H1 (cell line): ENCODE measurements around the gene PAK6. TPM values are rescaled to one million over a fixed set of nuclear protein-coding genes. Genes with fewer than 3 reads are reported as not detected.
A peak's percentile ranks its signal among the peaks of the same experiment; 100 is the strongest.

Source experiments
- CTCF ChIA-PET: fragments of 300-600 bp; sonication (Branson Sonifier 250); formaldehyde crosslinking; loops from one replicate; lab custom pipeline; 2021; ENCODE audit not compliant: partially characterized antibody; lab: Charles Lee
- POLR2A ChIA-PET: fragments of 300-600 bp; sonication (Branson Sonifier 250); formaldehyde crosslinking; loops from one replicate; lab custom pipeline; 2021; ENCODE audit warnings: inconsistent platforms; ENCODE audit not compliant: partially characterized antibody; lab: Charles Lee
- DNase-seq, 2 experiments: peaks; one replicate each; pipeline versions ENCODE4 v3.0.0 to v3.0.0-alpha.2; 2010 to 2022; ENCODE audit warnings: low spot score in 2 of 2, low read depth in 1 of 2, mixed read lengths in 1 of 2
- FAIRE-seq: peaks from 2 replicates; lab custom pipeline; 2011; peaks lifted over from hg19 to GRCh38; lab: Jason Lieb, UNC
- H2AFZ ChIP-seq: 2 replicates; pipeline ENCODE4 v1.8.1; 2012; ENCODE audit warnings: low read length, inconsistent platforms
- H2AK5ac ChIP-seq: 2 replicates; pipeline ENCODE4 v1.6.1; 2013; ENCODE audit warnings: low read depth, low read length
- H2BK120ac ChIP-seq: replicated peaks from 2 replicates; pipeline ENCODE3; 2013; ENCODE audit warnings: low read depth, low read length, inconsistent platforms
- H2BK12ac ChIP-seq: 2 replicates; pipeline ENCODE4 v1.6.1; 2013; ENCODE audit warnings: low read depth, low read length
- H2BK15ac ChIP-seq: 2 replicates; pipeline ENCODE4 v1.6.1; 2013; ENCODE audit warnings: low read length
- H2BK20ac ChIP-seq: 2 replicates; pipeline ENCODE4 v1.6.1; 2013; ENCODE audit warnings: low read length
- H2BK5ac ChIP-seq: 2 replicates; pipeline ENCODE4 v1.6.1; 2013; ENCODE audit warnings: low read depth, low read length
- H3K14ac ChIP-seq: 2 replicates; pipeline ENCODE4 v1.6.1; 2013; ENCODE audit warnings: inconsistent platforms; ENCODE audit not compliant: insufficient read length
- H3K18ac ChIP-seq: 2 replicates; pipeline ENCODE4 v1.6.1; 2013; ENCODE audit warnings: low read length; ENCODE audit errors: extremely low read depth
- H3K23ac ChIP-seq: 2 replicates; pipeline ENCODE4 v1.6.1; 2013; ENCODE audit warnings: inconsistent platforms; ENCODE audit not compliant: insufficient read length
- H3K23me2 ChIP-seq: 2 replicates; pipeline ENCODE4 v1.6.1; 2013; ENCODE audit warnings: low read depth, low read length
- H3K27ac ChIP-seq: 2 replicates; pipeline ENCODE4 v1.6.1; 2011; ENCODE audit warnings: low read depth, low read length, inconsistent platforms
- H3K27me3 ChIP-seq, 4 experiments: replicated peaks in 1 of 4; 1 replicate in 1 of 4; 2 replicates in 3 of 4; pipeline versions ENCODE4 v1.6.1 to v1.8.1; 2011 to 2013; ENCODE audit warnings: low read length in 3 of 4, mild to moderate bottlenecking in 3 of 4, inconsistent platforms in 2 of 4, mixed read lengths in 2 of 4, moderate library complexity in 1 of 4; ENCODE audit not compliant: control insufficient read depth in 3 of 4, insufficient read depth in 3 of 4; ENCODE audit errors: extremely low read depth in 1 of 4
- H3K36me3 ChIP-seq, 4 experiments: 2 replicates each; pipeline versions ENCODE4 v1.6.1 to v1.8.1; 2011 to 2013; ENCODE audit warnings: mild to moderate bottlenecking in 4 of 4, low read length in 3 of 4, moderate library complexity in 2 of 4, control low read depth in 1 of 4, inconsistent platforms in 1 of 4; ENCODE audit not compliant: insufficient read depth in 4 of 4, control insufficient read depth in 2 of 4
- H3K4ac ChIP-seq: replicated peaks from 2 replicates; pipeline ENCODE3; 2013; ENCODE audit warnings: low read length, low read depth, mixed read lengths, inconsistent platforms; ENCODE audit not compliant: insufficient read length
- H3K4me1 ChIP-seq, 4 experiments: replicated peaks in 1 of 4; 1 replicate in 1 of 4; 2 replicates in 3 of 4; pipeline versions ENCODE4 v1.6.1 to v1.8.1; 2011 to 2013; ENCODE audit warnings: low read length in 3 of 4, inconsistent platforms in 2 of 4, mixed read lengths in 1 of 4; ENCODE audit not compliant: insufficient read depth in 4 of 4, control insufficient read depth in 3 of 4
- H3K4me2 ChIP-seq, 2 experiments: 2 replicates each; pipeline versions ENCODE4 v1.6.1 to v1.8.1; 2011 to 2013; ENCODE audit warnings: low read depth in 2 of 2, low read length in 2 of 2, control low read depth in 1 of 2, inconsistent platforms in 1 of 2, mild to moderate bottlenecking in 1 of 2; ENCODE audit not compliant: insufficient read depth in 1 of 2
- H3K4me3 ChIP-seq, 4 experiments: fragments of 200-600, 300-600 bp in 1 of 4; sonication (generic), shearing (Covaris generic), sonication (Bioruptor Twin) in 1 of 4; 2 replicates each; pipeline versions ENCODE4 v1.5.1 to v1.8.1; 2011 to 2016; ENCODE audit warnings: low read length in 4 of 4, low read depth in 3 of 4, control low read depth in 2 of 4, inconsistent platforms in 2 of 4, mild to moderate bottlenecking in 2 of 4, mixed read lengths in 1 of 4, moderate library complexity in 1 of 4; ENCODE audit not compliant: insufficient read depth in 2 of 4; ENCODE audit errors: extremely low read depth in 1 of 4
- H3K56ac ChIP-seq: replicated peaks from 2 replicates; pipeline ENCODE3; 2013; ENCODE audit warnings: low read depth, mild to moderate bottlenecking, mixed read lengths, low read length, inconsistent platforms; ENCODE audit not compliant: insufficient read length
- H3K79me1 ChIP-seq: 2 replicates; pipeline ENCODE4 v1.6.1; 2013; ENCODE audit warnings: low read depth, low read length, control low read depth
- H3K79me2 ChIP-seq, 2 experiments: 2 replicates each; pipeline versions ENCODE4 v1.6.1 to v1.8.1; 2012 to 2013; ENCODE audit warnings: low read length in 2 of 2, mild to moderate bottlenecking in 2 of 2, inconsistent platforms in 1 of 2; ENCODE audit not compliant: insufficient read depth in 2 of 2, control insufficient read depth in 1 of 2
- H3K9ac ChIP-seq, 4 experiments: replicated peaks in 1 of 4; 1 replicate in 1 of 4; 2 replicates in 3 of 4; pipeline versions ENCODE4 v1.6.1 to v1.8.1; 2011 to 2013; ENCODE audit warnings: low read depth in 3 of 4, low read length in 3 of 4, control low read depth in 2 of 4, mild to moderate bottlenecking in 2 of 4, moderate library complexity in 2 of 4, inconsistent platforms in 1 of 4; ENCODE audit errors: extremely low read depth in 1 of 4
- H3K9me3 ChIP-seq, 2 experiments: 2 replicates each; pipeline versions ENCODE4 v1.6.1 to v1.8.1; 2012 to 2013; ENCODE audit warnings: mild to moderate bottlenecking in 2 of 2, moderate library complexity in 2 of 2, control low read depth in 1 of 2, inconsistent platforms in 1 of 2, low read depth in 1 of 2, low read length in 1 of 2, mixed read lengths in 1 of 2; ENCODE audit not compliant: insufficient read depth in 2 of 2
- H4K20me1 ChIP-seq, 2 experiments: replicated peaks in 1 of 2; 2 replicates each; pipeline versions ENCODE3 to v1.8.1; 2011 to 2013; ENCODE audit warnings: inconsistent platforms in 2 of 2, low read length in 2 of 2, mild to moderate bottlenecking in 1 of 2; ENCODE audit not compliant: insufficient read depth in 2 of 2, control insufficient read depth in 1 of 2
- H4K5ac ChIP-seq: 2 replicates; pipeline ENCODE4 v1.6.1; 2013; ENCODE audit warnings: low read length, low read depth, mixed read lengths, inconsistent platforms; ENCODE audit not compliant: insufficient read length
- H4K8ac ChIP-seq: 2 replicates; pipeline ENCODE4 v1.8.0; 2013; ENCODE audit warnings: mild to moderate bottlenecking, moderate library complexity, low read length, inconsistent platforms; ENCODE audit not compliant: insufficient read depth; ENCODE audit errors: extremely low read depth
- H4K91ac ChIP-seq: replicated peaks from 2 replicates; pipeline ENCODE3; 2013; ENCODE audit warnings: low read length, mixed read lengths, inconsistent platforms; ENCODE audit not compliant: insufficient read length
- WGBS, 2 experiments: shearing (Covaris generic) in 1 of 2; methylation state at CpG; one replicate each; pipeline versions ENCODE4 v1.1.6 to v1.1.7; 2013 to 2015; ENCODE audit warnings: low lambda C conversion rate in 2 of 2, mixed read lengths in 2 of 2, inconsistent platforms in 1 of 2, low coverage in 1 of 2, missing lambda C conversion rate in 1 of 2; ENCODE audit not compliant: insufficient replicate concordance in 2 of 2, insufficient coverage in 1 of 2, insufficient read length in 1 of 2; ENCODE audit errors: extremely low coverage in 1 of 2, missing lambda C conversion rate in 1 of 2; 5-methylcytosine and 5-hydroxymethylcytosine counted together
- polyA plus RNA-seq, 7 experiments: library from polyadenylated mRNA; depleted of rRNA in 3 of 7; stranded (reverse) in 5 of 7; unstranded in 2 of 7; fragments of >200 nt in 5 of 7; fragments of 200-250 nt in 2 of 7; gene quantifications; 1 replicate in 5 of 7; 2 replicates in 1 of 7; 4 replicates in 1 of 7; pipeline versions ENCODE4 v1.2.1 to v1.2.3, GENCODE V29; 2011 to 2013; ENCODE audit warnings: missing spikeins in 2 of 7, mixed read lengths in 2 of 7
- total RNA-seq: library from RNA; stranded (reverse); fragmentation: NEBNext Ultra II Directional; extraction: Animal tissue kit (Norgen Biotek cat#: 25700); gene quantifications from 2 replicates; pipeline ENCODE4 v1.2.1, GENCODE V29; 2021

Gene PAK6
- total and polyA plus RNA-seq, 2 of the 8 experiments (the other 6 are each of a cell fraction or from before 2014, with no cell fraction given), result 6.9 to 9.4 TPM

DNA sequence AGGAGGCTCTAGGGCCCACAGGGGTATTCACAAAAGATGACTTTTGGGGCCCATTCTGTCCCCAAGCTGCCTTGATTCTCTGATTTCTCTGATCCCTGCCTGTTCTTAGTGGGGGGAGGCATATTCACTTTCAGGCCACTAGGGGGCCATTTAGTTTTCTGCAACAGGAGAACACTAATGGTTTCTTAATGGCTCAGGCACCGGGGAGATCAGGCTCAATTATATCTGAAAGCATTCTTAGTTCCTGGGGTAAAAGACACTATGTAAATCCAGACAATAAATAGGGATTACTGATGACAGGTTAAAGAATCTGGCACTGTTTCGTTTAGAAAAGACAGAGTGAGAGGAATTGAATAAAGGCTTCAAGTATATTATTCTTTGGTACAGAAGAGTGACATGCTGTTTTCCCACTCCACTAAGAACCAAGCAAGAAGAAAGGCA is 82.1 kb downstream of the PAK6 start:
- Histone ChIP-seq H3K4ac (no peak overlapping the region), H3K27me3 (peaks cover 0 to 20% (median 9%) of the 10 kb centered on the region in 4 experiments; a peak in 4 of 7 replicates), H2BK20ac (no peak overlapping the region), H2AK5ac (no peak overlapping the region), H3K23me2 (peaks cover 11% of the 10 kb centered on the region; the same call in 1 of the 2 replicates), H3K56ac (no peak overlapping the region), H3K23ac (no peak overlapping the region), H3K79me2 (peaks cover 0 to 13% of the 10 kb centered on the region in 2 experiments; a peak in 3 of 4 replicates), H4K20me1 (no peaks in the 10 kb centered on the region), H2BK5ac (no peak overlapping the region), H4K5ac (no peak overlapping the region), H3K4me2 (no peak overlapping the region), H3K36me3 (peaks cover 0 to 4% (median 0%) of the 10 kb centered on the region in 4 experiments; a peak in 2 of 8 replicates), H3K14ac (no peak overlapping the region), H3K4me3 (no peak overlapping the region), H3K9me3 (no peaks in the 10 kb centered on the region), H3K4me1 (peaks cover 5 to 23% (median 13%) of the 10 kb centered on the region in 4 experiments), H4K8ac (no peak overlapping the region), H2BK120ac (no peak overlapping the region), H3K9ac (no peak overlapping the region), H4K91ac (no peak overlapping the region), H2AFZ (no peak overlapping the region), H3K79me1 (no peaks in the 10 kb centered on the region; the same call in 1 of the 2 replicates), H2BK12ac (no peak overlapping the region), H3K18ac (no peak overlapping the region), H2BK15ac (no peak overlapping the region), H3K27ac (no peak overlapping the region)
- POLR2A ChIA-PET, result interaction anchor here (0.9 to 1.8 kb wide), 5 partner anchors 10 to 36 kb away, joined by 3 to 5 read pairs (median 4); partner anchors contain the start of gene CCDC9B
- WGBS, 2 experiments, result 2% methylated on average over 2 of the region's 2 CpGs; no CpG with 5 or more reads in 1 of the 2 experiments
- FAIRE-seq (peak; percentile 74), DNase-seq (no peak)
- CTCF ChIA-PET, result interaction anchor here (0.6 to 23.9 kb wide), 19 partner anchors 11 to 577 kb away, joined by 3 to 584 read pairs (median 8); partner anchors contain the start of genes ANKRD63, CCDC9B, PHGR1 and PLCB2
